Measurements from ENCODE around the gene USB1. TPM values are rescaled to one million over a fixed set of nuclear protein-coding genes. Genes with fewer than 3 reads are reported as not detected.

USB1 gene
- polyA plus RNA-seq, 1 experiment: 86.2 TPM

DNA sequence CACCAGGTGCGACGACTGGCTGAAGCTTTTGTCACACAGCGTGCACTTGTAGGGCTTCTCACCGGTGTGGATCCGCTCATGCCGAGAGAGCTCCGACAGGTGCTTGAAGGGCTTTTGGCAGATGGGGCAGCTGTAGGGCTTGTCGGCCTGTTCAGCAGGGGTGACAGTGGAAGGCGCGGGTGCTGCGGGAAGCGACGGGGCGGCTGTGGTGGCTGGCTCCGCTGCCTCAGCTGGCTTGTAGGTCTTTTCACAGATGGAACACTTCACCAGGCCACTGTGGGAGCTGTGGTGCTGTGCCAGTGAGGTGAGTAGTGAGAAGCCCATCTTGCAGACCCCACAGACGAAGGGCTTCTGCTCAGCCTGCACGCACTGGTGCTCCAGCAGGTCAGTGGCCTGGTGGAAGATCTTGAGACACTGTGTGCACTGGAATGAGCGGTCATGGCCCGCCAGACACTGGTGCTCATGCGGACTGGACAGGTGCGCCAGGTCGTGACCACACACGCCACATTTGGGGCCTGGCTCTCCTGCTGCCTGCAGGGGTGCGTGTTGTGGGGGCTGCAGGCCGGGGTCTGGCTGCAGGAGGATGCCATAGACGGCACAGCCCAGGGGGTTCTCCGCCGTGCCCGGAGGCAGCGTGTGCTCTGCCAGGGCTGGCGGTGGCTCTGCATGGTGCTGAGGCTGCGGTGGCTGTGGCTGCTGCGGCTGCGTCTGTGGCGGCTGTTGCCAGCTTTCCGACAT lies 3.5 kb upstream of the USB1 start:
- Histone ChIP-seq H3K36me3 (ENCODE audit: control insufficient read depth, insufficient read depth, low read length) (peaks cover 32% of the 10 kb centered on the region), H3K4me3 (ENCODE audit: low read depth, low read length) (no peak overlapping the region), H3K27me3 (ENCODE audit: control insufficient read depth, insufficient read depth, low read length) (no peaks in the 10 kb centered on the region)
- ChIA-PET CTCF (interaction anchor here (0.6 to 6.5 kb wide), 4 partner anchors 61 to 236 kb away, joined by 3 to 63 read pairs (median 30); no protein-coding TSS in a partner anchor), POLR2A (no interaction called here)
- DNase-seq (ENCODE audit: low read depth): no peak
- TF ChIP-seq, protein P1, sequence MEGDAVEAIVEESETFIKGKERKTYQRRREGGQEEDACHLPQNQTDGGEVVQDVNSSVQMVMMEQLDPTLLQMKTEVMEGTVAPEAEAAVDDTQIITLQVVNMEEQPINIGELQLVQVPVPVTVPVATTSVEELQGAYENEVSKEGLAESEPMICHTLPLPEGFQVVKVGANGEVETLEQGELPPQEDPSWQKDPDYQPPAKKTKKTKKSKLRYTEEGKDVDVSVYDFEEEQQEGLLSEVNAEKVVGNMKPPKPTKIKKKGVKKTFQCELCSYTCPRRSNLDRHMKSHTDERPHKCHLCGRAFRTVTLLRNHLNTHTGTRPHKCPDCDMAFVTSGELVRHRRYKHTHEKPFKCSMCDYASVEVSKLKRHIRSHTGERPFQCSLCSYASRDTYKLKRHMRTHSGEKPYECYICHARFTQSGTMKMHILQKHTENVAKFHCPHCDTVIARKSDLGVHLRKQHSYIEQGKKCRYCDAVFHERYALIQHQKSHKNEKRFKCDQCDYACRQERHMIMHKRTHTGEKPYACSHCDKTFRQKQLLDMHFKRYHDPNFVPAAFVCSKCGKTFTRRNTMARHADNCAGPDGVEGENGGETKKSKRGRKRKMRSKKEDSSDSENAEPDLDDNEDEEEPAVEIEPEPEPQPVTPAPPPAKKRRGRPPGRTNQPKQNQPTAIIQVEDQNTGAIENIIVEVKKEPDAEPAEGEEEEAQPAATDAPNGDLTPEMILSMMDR (IDR thresholded peaks at IDR 0.05; ENCODE audit: insufficient read depth, low read depth, low read length): no peak

DNA sequence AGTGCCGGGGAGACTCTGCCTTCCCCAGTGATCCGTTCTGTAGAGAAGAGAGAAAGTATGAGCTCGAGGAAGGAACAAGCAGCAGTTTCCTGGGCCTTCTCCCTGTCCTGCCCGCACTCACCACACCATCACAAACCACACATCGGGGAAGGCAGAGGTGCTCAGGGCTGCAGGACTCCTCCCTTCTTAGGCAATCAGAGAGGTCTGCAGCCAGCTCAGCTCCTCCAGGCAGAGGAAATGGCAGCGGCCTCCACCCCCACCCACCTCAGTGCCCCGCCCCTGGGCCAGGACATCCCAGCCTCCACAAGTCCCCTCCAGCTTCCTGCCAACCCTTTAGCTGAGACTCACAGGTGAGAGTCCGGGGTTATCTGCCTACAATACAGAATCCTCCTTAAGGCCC lies 2.7 kb upstream of the USB1 start:
- TF ChIP-seq, protein P1 (IDR thresholded peaks at IDR 0.05; ENCODE audit: insufficient read depth, low read depth, low read length): no peak
- Histone ChIP-seq H3K36me3 (ENCODE audit: control insufficient read depth, insufficient read depth, low read length) (peaks cover 34% of the 10 kb centered on the region), H3K27me3 (ENCODE audit: control insufficient read depth, insufficient read depth, low read length) (no peaks in the 10 kb centered on the region), H3K4me3 (ENCODE audit: low read depth, low read length) (no peak overlapping the region)
- POLR2A ChIA-PET: no interaction called here
- CTCF ChIA-PET: interaction anchor here (1.3 to 6.5 kb wide), 3 partner anchors 62 to 99 kb away, joined by 3 to 63 read pairs (median 57); no protein-coding TSS in a partner anchor
- DNase-seq (ENCODE audit: low read depth): no peak

DNA sequence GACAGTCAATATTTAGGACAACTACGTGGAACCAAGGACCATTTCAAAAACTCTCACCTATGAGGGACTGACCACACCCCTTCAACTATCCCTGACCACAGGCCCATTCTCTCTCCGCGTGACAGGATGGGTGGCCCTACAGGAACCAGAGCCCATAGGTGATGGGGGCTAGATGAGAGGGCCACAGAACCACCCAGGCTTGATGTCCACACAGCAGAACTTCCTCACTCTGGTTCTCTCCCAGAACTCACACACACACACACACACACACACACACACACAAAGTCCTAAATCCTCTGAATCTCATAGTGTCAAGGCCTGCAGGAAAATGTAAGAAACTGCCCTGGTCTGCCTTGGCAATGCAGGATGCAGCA lies 2.2 kb upstream of the USB1 start:
- POLR2A ChIA-PET: no interaction called here
- Histone ChIP-seq H3K27me3 (ENCODE audit: control insufficient read depth, insufficient read depth, low read length) (no peaks in the 10 kb centered on the region), H3K36me3 (ENCODE audit: control insufficient read depth, insufficient read depth, low read length) (peaks cover 33% of the 10 kb centered on the region), H3K4me3 (ENCODE audit: low read depth, low read length) (peak overlapping the region; percentile 72; the same call in 1 of the 2 replicates)
- CTCF ChIA-PET: interaction anchor here (1.2 to 6.5 kb wide), 3 partner anchors 12 to 99 kb away, joined by 3 to 63 read pairs (median 57); no protein-coding TSS in a partner anchor
- no peak for DNase-seq (ENCODE audit: low read depth)
- TF ChIP-seq, protein P1 (IDR thresholded peaks at IDR 0.05; ENCODE audit: insufficient read depth, low read depth, low read length): no peak

DNA sequence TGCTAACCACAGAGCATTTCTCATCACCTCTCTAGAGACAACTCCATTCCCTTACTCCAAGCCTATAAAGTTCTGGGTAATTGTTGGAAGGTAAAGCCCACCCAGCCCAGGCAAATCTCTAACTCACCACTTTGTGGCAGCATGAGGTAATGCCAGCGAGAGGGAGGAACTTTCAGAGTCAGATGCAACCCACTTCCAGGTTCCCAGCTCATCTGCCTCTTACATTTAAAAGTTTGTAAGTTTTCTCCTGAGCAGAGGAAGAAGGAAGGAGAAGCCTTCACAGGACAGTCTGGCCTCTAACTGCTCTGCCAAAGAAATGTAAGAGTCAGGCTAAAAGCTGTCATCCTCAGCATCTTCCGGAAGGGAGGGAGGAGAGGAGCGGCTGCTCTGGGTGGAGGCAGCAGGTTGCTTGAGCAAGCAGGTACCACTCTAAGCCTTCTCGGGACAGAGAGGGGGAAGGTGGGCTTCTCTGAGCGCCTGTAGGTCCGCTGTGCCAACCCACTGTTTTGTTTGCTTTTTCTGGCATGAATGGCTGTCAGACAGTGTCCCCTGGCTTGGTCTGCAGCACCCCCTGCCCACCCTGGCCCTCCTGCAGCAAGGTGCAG lies 1.7 kb upstream of the USB1 start:
- no peaks in the 10 kb centered on the region for H3K27me3 ChIP-seq (ENCODE audit: control insufficient read depth, insufficient read depth, low read length)
- ChIA-PET POLR2A (no interaction called here), CTCF (interaction anchor here (0.6 to 6.5 kb wide), 10 partner anchors 8 to 358 kb away, joined by 3 to 63 read pairs (median 3); no protein-coding TSS in a partner anchor)
- no peak for DNase-seq (ENCODE audit: low read depth)
- H3K4me3 ChIP-seq (ENCODE audit: low read depth, low read length): peak overlapping the region; percentile 72
- peaks cover 29% of the 10 kb centered on the region for H3K36me3 ChIP-seq (ENCODE audit: control insufficient read depth, insufficient read depth, low read length)
- TF ChIP-seq, protein P1 (IDR thresholded peaks at IDR 0.05; ENCODE audit: insufficient read depth, low read depth, low read length): no peak

DNA sequence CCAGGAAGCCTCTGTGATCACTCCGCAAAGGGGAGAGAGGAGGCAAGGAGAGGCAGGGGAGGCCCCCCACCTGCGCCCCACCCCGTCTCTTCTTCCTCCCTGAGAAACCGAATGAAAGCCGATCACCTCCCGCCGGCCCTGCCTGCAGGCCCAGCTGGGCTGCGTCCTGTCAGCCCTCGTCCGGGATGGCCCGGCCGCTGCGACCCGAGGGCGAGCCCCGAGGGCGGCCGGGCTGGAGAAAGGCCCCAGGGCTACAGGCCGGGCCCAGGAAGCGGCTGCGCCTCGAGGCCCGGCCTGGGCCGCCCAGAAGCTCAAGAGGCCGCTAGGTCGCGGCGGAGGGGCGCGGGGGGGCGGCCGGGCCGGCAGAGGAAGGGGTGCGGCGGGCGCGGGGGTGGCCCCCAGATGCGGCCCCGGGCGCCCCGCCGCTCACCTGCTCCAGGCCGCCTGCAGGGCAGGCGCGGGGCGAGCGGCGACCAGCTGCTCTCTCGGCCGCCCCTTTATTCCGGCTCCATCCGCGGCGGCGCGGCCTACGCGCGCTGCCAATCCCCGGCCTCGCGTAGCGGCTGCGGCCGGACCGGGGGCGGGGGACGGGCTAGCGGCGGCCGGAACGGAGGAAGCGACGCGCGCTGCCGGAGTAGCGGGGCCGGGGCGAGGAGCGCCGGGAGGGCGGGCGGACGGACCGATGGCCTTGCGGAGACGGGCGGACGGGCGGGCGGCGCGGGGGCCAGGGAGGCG lies 1.1 kb upstream of the USB1 start, which contains the start of gene ZNF319:
ZNF319 (minus strand) TSS at position 702 of the 735 bp plus-strand sequence. CDS start 2,407 bp downstream, outside the sequence.
- DNase-seq (ENCODE audit: low read depth): no peak
- CTCF ChIA-PET: interaction anchor here (0.6 to 6.5 kb wide), 13 partner anchors 9 to 410 kb away, joined by 3 to 63 read pairs (median 3); no protein-coding TSS in a partner anchor

More for the DNA sequence above, 1.1 kb upstream of the USB1 start, which contains the start of gene ZNF319:
- peak within 1 kb of the TSS; percentile 72 for H3K4me3 ChIP-seq (ENCODE audit: low read depth, low read length)
- H3K27me3 ChIP-seq (ENCODE audit: control insufficient read depth, insufficient read depth, low read length): no peaks in the 10 kb centered on the region
- TF ChIP-seq, protein P1 (IDR thresholded peaks at IDR 0.05; ENCODE audit: insufficient read depth, low read depth, low read length): no peak
- H3K36me3 ChIP-seq (ENCODE audit: control insufficient read depth, insufficient read depth, low read length): peaks cover 26% of the 10 kb centered on the region
- POLR2A ChIA-PET: no interaction called here

All from BJ (cell line).